PC-9 (cell line): ENCODE data around the gene NAE1. TPM values are rescaled to one million over a fixed set of nuclear protein-coding genes. Genes with fewer than 3 reads are reported as not detected.

Source experiments
- BruUV-seq: library from RNA; stranded (reverse); fragments of 400-500 nt; replicated peaks from 2 replicates; lab custom pipeline; 2021; lab: Mats Ljungman, UMichigan
- CTCF ChIA-PET: fragments of 300-600 bp; sonication (Branson Sonifier 250); formaldehyde crosslinking; loops from one replicate; lab custom pipeline; 2022; ENCODE audit warnings: antibody characterized with exemption; lab: Charles Lee
- POLR2A ChIA-PET: fragments of 300-600 bp; sonication (Branson Sonifier 250); formaldehyde crosslinking; loops from one replicate; lab custom pipeline; 2022; ENCODE audit warnings: antibody characterized with exemption; ENCODE audit not compliant: unreplicated experiment; lab: Charles Lee
- DNase-seq, 2 experiments: peaks; one replicate each; pipeline versions ENCODE4 v3.0.0 to v3.0.0-alpha.2; 2015 to 2022; ENCODE audit warnings: mixed read lengths in 1 of 2
- H2AFZ ChIP-seq: fragments of 200-600 bp; sonication (generic); 2 replicates; pipeline ENCODE4 v1.8.1; 2017; ENCODE audit warnings: antibody characterized with exemption
- H3F3A ChIP-seq: fragments of 200-600 bp; sonication (generic); 2 replicates; pipeline ENCODE4 v1.8.1; 2017; ENCODE audit warnings: antibody characterized with exemption, mild to moderate bottlenecking, low read depth; ENCODE audit not compliant: insufficient read depth
- H3K27ac ChIP-seq: fragments of 200-600 bp; sonication (generic); 2 replicates; pipeline ENCODE4 v1.6.1; 2016; ENCODE audit warnings: mixed run types
- H3K27me3 ChIP-seq: fragments of 200-600 bp; sonication (generic); 2 replicates; pipeline ENCODE4 v1.6.1; 2016; ENCODE audit warnings: low read depth, mixed run types; ENCODE audit not compliant: insufficient read depth
- H3K36me3 ChIP-seq: fragments of 200-600 bp; sonication (generic); 2 replicates; pipeline ENCODE4 v1.6.1; 2016; ENCODE audit warnings: low read depth, mixed run types
- H3K4me1 ChIP-seq: fragments of 200-600 bp; sonication (generic); replicated peaks from 2 replicates; pipeline ENCODE4 v1.6.1; 2016; ENCODE audit warnings: mixed run types; ENCODE audit not compliant: insufficient read depth
- H3K4me2 ChIP-seq: fragments of 200-600 bp; sonication (generic); 2 replicates; pipeline ENCODE4 v1.6.1; 2017; ENCODE audit warnings: mixed run types
- H3K4me3 ChIP-seq: fragments of 200-600 bp; sonication (generic); 2 replicates; pipeline ENCODE4 v1.6.1; 2016; ENCODE audit warnings: mixed run types
- H3K79me2 ChIP-seq: fragments of 200-600 bp; sonication (generic); 2 replicates; pipeline ENCODE4 v1.6.1; 2017; ENCODE audit warnings: low read depth, mixed run types
- H3K9me2 ChIP-seq: fragments of 200-600 bp; sonication (generic); 2 replicates; pipeline ENCODE4 v1.8.1; 2017; ENCODE audit warnings: mild to moderate bottlenecking; ENCODE audit not compliant: insufficient read depth
- H3K9me3 ChIP-seq: fragments of 200-600 bp; sonication (generic); 2 replicates; pipeline ENCODE4 v1.8.1; 2016; ENCODE audit warnings: low read depth; ENCODE audit not compliant: insufficient read depth
- H4K20me1 ChIP-seq: fragments of 200-600 bp; sonication (generic); 2 replicates; pipeline ENCODE4 v1.8.1; 2017; ENCODE audit not compliant: insufficient read depth
- EZH2 ChIP-seq: fragments of 200-600 bp; sonication (generic); IDR thresholded peaks from 2 replicates; pipeline ENCODE4 v1.8.0; 2017; ENCODE audit warnings: antibody characterized with exemption, low read depth
- intact Hi-C: fragments of 100-400 bp; cut with micrococcal nuclease; formaldehyde crosslinking; loops from one replicate; pipeline ENCODE4 v1.10.0; 2022; ENCODE audit not compliant: unreplicated experiment
- total RNA-seq: library from RNA; stranded (reverse); gene quantifications from 2 replicates; pipeline ENCODE4 v1.2.3, GENCODE V29; 2021
- TF ChIP-seq, protein P1 (sequence below): fragments of 200-600 bp; sonication (generic); conservative IDR thresholded peaks from 2 replicates; pipeline ENCODE4 v1.6.1; 2017; ENCODE audit warnings: mixed run types, antibody characterized with exemption, mild to moderate bottlenecking, moderate library complexity

Gene NAE1
- total RNA-seq, 1 experiment from 2014 or later: 72.7 TPM

DNA sequence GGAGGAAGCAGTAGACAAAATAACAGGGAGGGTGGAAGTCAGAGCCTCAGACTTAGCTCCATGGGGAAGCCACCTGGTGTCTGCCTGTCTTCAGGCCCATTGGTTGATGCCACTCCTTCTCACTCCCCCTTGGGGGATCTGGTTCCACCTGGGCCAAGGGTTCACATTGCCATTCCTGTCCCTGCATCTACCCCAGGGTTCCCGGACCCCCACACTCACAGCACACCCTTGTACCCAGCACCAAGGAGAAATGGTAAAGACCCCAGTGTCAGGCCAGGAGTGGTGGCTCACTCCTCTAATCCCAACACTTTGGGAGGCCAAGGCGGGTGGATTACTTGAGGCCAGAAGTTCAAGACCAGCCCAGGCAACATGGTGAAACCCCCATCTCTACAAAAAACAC is 12.4 kb upstream of the NAE1 start:
- Histone ChIP-seq H2AFZ (no peak overlapping the region), H3K4me2 (no peak overlapping the region), H3K27me3 (no peaks in the 10 kb centered on the region), H3K4me3 (no peak overlapping the region), H4K20me1 (no peaks in the 10 kb centered on the region), H3K9me2 (no peaks in the 10 kb centered on the region), H3K9me3 (no peaks in the 10 kb centered on the region), H3K4me1 (0 out of 2 replicates have a peak, but pooled peaks cover 6% of the 10 kb centered on the region), H3K79me2 (no peaks in the 10 kb centered on the region), H3F3A (no peaks in the 10 kb centered on the region), H3K27ac (no peak overlapping the region), H3K36me3 (no peaks in the 10 kb centered on the region)
- intact Hi-C loops: no loop called here
- POLR2A ChIA-PET: no interaction called here
- no TSS peak for BruUV-seq
- DNase-seq: no peak
- TF ChIP-seq EZH2: no peak
- TF ChIP-seq, protein P1, sequence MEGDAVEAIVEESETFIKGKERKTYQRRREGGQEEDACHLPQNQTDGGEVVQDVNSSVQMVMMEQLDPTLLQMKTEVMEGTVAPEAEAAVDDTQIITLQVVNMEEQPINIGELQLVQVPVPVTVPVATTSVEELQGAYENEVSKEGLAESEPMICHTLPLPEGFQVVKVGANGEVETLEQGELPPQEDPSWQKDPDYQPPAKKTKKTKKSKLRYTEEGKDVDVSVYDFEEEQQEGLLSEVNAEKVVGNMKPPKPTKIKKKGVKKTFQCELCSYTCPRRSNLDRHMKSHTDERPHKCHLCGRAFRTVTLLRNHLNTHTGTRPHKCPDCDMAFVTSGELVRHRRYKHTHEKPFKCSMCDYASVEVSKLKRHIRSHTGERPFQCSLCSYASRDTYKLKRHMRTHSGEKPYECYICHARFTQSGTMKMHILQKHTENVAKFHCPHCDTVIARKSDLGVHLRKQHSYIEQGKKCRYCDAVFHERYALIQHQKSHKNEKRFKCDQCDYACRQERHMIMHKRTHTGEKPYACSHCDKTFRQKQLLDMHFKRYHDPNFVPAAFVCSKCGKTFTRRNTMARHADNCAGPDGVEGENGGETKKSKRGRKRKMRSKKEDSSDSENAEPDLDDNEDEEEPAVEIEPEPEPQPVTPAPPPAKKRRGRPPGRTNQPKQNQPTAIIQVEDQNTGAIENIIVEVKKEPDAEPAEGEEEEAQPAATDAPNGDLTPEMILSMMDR: no peak
- CTCF ChIA-PET: interaction anchor here (2.2 kb wide), 1 partner anchor 13 kb away, joined by 7 read pairs; the partner anchor contains the start of gene NAE1

- Histone ChIP-seq H3K27me3 (no peaks in the 10 kb centered on the region), H3K9me2 (no peaks in the 10 kb centered on the region), H3K27ac (no peak overlapping the region), H3K36me3 (no peaks in the 10 kb centered on the region), H3K4me2 (no peak overlapping the region), H2AFZ (no peak overlapping the region), H3K9me3 (no peaks in the 10 kb centered on the region), H4K20me1 (no peaks in the 10 kb centered on the region), H3K4me3 (no peak overlapping the region), H3K4me1 (0 out of 2 replicates have a peak, but pooled peaks cover 6% of the 10 kb centered on the region), H3K79me2 (no peaks in the 10 kb centered on the region), H3F3A (no peaks in the 10 kb centered on the region)
- no peak for TF ChIP-seq EZH2
- TF ChIP-seq, protein P1: no peak
- no peak for DNase-seq
- CTCF ChIA-PET: no interaction called here
- intact Hi-C loops: no loop called here
- no TSS peak for BruUV-seq
- POLR2A ChIA-PET: no interaction called here
Measured at GRCh38 chr16:66842765-66843164, 12.0 kb upstream of the NAE1 start.

GRCh38 chr16:66841366-66841765 is 10.6 kb upstream of the NAE1 start:
- Histone ChIP-seq H3K27ac (no peak overlapping the region), H4K20me1 (no peaks in the 10 kb centered on the region), H3K9me2 (no peaks in the 10 kb centered on the region), H3K9me3 (no peaks in the 10 kb centered on the region), H3K4me3 (no peak overlapping the region), H3K79me2 (no peaks in the 10 kb centered on the region), H3K36me3 (no peaks in the 10 kb centered on the region), H2AFZ (no peak overlapping the region), H3F3A (no peaks in the 10 kb centered on the region), H3K4me1 (0 out of 2 replicates have a peak, but pooled peaks cover 6% of the 10 kb centered on the region), H3K27me3 (no peaks in the 10 kb centered on the region), H3K4me2 (no peak overlapping the region)
- intact Hi-C loops: no loop called here
- BruUV-seq: no TSS peak
- ChIA-PET POLR2A (no interaction called here), CTCF (no interaction called here)
- no peak for DNase-seq
- TF ChIP-seq, protein P1: no peak
- TF ChIP-seq EZH2: no peak
